CD4-positive, alpha-beta T cell treated with Interleukin-17A for 4 hours (primary cell): Measurements from ENCODE around the gene CLOCK.
"Not testable (repeated sequence)": the region's sequence is repeated elsewhere in the genome, so short reads cannot be mapped to it uniquely, and the experiment has no call there.

ENCODE experiments used
- DNase-seq: peaks from one replicate; pipeline ENCODE4 v3.0.0-alpha.2; 2020; ENCODE audit warnings: mixed read lengths

The CLOCK gene, protein sequence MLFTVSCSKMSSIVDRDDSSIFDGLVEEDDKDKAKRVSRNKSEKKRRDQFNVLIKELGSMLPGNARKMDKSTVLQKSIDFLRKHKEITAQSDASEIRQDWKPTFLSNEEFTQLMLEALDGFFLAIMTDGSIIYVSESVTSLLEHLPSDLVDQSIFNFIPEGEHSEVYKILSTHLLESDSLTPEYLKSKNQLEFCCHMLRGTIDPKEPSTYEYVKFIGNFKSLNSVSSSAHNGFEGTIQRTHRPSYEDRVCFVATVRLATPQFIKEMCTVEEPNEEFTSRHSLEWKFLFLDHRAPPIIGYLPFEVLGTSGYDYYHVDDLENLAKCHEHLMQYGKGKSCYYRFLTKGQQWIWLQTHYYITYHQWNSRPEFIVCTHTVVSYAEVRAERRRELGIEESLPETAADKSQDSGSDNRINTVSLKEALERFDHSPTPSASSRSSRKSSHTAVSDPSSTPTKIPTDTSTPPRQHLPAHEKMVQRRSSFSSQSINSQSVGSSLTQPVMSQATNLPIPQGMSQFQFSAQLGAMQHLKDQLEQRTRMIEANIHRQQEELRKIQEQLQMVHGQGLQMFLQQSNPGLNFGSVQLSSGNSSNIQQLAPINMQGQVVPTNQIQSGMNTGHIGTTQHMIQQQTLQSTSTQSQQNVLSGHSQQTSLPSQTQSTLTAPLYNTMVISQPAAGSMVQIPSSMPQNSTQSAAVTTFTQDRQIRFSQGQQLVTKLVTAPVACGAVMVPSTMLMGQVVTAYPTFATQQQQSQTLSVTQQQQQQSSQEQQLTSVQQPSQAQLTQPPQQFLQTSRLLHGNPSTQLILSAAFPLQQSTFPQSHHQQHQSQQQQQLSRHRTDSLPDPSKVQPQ

DNA sequence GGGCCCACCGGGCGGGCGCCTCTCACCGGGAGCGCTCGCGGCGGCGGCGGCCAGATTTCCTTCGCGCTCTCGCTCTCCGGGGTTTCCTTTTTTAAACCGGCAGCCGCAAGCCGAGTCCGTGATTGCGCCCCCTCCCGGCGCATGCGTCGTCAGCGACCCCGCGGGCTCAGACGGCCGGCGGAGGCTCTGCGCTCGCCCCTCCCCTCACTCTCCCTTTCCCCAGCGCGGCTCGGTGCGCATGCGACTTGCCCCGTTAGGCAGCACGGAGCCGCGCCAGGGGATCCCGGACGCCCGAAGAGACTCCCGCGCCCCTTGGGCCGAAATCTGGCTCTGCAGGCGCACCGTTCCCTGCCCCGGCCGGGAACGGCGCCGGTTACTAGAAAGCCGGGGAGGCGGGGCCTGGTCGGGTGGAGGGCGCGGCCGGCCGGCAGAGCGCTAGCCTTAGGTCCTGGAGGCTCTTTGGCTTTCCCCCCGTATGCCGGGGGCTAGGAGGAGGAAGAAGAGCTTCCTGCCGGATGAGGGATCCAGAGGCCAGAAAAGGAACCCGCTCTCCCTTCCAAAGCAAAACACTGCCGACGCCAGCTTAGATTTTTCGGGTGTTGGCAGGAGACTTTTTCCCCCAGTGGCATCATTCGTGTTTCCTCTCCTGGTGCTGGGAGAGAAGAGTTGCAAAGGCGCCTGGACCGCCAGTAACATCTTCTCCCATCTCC is at the start of gene CLOCK:
Gene CLOCK, minus strand, starts transcription at position 154 of the 710 bp plus-strand sequence. CDS start 64,124 bp downstream, outside the sequence.
- peak; percentile 91 for DNase-seq

DNA sequence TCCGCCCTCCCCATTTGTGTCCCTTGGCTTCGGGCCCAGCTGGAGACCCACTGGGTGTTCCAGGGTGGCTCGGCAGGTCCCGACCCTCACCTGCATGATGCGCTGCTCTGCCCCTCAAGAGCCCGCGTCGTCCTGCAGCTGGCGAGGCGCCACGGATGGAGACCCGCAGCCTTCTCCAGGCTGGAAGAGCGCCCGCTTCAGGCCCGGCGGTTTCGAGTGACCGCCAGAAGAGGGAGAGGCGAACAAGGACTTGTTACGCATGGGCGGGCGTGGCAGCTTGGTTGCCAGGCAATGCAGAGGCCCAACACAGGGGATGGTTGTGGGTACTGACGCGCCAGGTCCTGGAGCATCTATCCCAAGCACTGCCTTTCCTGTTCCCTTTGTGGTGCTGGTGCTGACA is 45.3 kb upstream of the CLOCK start, which contains the start of gene PDCL2:
Gene PDCL2, minus strand, starts transcription at position 232 of the 400 bp plus-strand sequence. Its CDS starts 136 bp downstream, at position 96.
- DNase-seq, result no peak

DNA sequence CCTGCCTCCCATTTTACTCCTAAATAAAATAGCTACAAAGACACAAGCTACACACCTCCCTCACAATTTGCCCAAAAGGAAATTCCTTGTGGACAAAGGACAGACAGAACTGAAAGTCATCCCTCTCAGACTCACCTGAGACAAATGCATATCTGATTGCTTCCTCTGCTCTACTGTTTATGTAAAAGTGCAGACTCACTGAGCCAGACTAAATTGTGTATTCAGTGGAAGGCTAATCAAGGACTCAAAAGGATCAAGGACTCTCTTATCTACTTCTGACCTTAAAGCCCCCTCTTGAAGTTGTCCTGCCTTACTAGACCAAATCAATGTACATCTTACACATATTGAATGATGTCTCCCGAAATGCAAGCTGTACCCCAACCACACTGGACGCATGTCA is 41.5 kb upstream of the CLOCK start:
- no peak for DNase-seq

DNA sequence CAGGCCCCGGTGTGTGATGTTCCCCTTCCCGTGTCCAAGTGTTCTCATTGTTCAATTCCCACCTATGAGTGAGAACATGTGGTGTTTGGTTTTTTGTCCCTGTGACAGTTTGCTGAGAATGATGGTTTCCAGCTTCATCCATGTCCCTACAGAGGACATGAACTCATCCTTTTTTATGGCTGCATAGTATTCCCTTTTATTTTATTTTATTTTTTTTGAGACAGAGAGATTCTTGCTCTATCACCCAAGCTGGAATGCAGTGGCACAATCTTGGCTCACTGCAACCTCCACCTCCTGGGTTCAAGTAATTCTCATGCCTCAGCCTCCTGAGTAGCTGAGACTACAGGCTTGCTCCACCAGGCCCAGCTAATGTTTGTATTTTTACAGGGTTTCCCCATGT is 36.1 kb upstream of the CLOCK start:
- DNase-seq, result not testable (repeated sequence)

DNA sequence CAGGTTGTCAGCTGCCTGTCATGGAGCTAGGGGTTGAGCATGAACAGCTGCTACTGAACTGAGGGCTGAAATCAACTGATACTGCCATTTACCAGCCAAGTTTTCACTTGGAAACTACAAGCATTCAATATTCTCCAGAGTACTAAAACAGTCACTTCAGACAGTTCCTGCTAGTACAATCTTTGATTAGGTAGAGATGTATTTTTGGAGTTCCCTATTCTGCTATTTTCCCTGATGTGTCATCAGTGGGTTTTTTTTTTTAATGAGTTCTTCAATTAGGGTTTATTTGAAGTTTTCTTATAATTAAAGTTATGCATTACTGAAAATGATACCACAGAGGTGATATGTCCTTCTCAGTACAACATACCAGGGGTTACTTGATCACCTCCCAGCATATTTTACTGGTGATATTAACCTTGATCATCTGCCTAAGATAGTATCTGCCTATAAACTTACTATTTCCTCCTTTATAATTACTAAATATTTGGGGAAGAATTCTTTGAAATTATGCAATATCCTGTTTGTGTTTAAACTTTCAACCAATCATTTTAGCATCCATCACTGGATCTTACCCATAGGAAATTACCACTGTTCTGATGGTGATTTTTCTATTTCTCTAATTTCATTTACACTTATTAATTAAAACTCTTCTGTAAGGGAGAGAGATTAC is 31.8 kb upstream of the CLOCK start:
- DNase-seq, result no peak

DNA sequence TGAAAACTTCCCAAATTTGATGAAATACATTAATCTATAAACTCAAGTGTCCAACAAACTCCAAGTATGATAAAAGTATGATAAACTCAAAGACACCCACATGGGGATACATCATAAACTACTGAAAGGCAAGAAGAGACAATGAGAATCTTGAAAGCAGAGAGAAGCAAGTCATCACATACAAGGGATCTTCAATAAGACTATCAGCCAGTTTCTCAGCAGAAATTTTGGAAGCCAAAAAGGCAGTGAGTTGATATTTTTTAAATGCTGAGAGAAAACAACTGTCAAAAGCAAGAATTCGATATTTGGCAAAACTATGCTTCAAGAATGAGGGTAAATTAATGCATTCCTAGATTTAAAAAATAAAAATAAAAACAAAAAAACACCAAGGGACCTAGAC is 28.8 kb upstream of the CLOCK start:
- DNase-seq, result no peak

DNA sequence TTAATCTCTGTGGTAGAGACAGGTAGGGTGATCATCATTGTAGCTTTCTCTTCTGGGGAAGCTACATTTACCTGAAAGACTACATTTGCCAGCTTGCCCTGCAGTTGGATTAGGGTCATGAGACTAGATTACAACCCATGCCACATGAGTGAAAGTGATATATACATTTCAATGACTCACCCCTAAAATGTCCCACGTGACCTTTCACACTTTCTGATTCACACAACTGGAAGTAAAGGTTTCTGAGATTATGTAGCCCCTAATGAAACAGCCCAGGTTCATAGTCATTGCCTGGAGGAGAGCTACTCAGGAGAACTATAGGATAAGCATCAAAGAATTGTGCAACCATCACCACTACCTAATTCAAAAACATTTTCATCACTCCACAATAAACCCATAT is 27.5 kb upstream of the CLOCK start:
- no peak for DNase-seq

DNA sequence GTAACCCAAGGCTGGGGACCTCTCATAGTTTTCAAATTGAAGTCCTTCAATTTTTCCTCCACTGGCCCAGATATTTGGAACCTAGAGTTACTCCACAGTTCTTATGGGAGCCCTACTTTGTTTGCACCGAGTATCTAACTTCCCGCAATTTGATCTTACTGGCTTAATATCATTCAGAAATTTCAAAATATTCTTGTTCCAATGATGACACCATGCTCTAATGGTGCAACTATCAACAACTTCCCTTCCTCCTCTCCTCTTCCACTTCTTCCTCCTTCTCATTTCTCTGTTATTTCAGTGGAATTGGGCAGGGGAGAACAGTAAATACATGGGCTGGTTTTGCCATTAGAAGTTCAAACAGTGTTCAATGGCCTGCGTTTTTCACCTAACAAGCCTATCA is 25.1 kb upstream of the CLOCK start:
- no peak for DNase-seq

DNA sequence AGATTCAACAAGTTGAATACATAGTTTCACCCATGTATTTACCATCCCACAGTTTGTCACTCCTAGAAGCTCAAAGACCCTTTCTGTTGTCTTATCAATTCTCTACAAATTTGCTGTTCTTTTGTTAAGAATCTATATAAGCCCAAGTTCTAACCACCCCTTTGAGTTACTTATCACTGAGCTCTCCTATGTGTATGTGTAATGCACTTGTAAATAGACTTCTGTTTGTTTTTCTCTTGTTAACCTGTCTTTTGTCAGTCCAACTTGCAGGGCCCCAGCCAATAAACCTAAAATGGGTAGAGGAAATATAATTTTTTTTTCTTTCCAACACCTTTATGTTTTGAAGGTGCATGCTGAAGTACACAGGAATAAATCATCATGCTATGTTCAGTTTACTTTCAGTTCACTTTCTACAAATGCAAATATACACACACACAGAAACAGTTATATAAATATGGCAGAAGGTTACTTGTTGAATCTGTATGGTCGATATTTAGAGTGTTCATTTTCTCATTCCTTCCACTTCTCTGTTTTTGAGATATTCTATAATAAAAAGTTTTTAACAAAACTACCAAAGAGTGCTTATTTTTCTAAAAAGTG is 22.3 kb upstream of the CLOCK start:
- DNase-seq, result no peak

DNA sequence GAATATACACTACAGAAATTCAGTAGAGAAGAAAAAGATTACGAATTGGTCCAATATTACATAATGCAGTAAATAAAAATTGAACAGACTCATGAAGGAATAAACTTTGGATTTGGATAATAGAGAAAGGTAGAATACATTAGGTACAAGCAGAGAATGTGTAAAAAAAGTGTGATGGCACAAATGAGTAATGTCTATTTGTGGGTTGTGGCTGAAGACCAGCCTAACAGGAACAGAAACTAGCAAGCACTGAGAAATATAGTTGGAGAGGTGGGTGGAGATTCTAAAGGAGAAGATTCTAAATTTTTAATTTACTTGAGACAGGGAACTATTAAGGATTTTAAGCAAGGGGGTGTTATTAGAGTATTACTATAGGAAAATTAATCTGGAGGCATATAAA is 15.2 kb upstream of the CLOCK start:
- DNase-seq, result no peak

DNA sequence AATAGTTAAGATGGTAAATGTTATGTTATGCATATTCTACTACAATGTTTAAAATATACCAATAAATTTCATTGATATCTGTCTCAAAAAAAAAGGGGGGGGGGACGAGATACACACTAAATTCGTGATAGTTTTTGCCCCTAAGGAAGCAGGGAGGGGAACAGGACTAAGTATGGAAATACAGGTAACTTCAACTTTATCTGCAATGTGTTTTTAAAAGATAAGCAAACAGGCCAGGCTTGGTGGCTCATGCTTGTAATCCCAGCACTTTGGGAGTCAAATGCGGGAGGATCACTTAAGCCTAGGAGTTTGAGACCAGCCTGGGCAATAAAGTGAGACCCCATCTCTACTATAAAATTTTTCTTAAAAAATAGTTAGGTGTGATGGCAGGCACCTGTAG is 13.4 kb upstream of the CLOCK start:
- no peak for DNase-seq

DNA sequence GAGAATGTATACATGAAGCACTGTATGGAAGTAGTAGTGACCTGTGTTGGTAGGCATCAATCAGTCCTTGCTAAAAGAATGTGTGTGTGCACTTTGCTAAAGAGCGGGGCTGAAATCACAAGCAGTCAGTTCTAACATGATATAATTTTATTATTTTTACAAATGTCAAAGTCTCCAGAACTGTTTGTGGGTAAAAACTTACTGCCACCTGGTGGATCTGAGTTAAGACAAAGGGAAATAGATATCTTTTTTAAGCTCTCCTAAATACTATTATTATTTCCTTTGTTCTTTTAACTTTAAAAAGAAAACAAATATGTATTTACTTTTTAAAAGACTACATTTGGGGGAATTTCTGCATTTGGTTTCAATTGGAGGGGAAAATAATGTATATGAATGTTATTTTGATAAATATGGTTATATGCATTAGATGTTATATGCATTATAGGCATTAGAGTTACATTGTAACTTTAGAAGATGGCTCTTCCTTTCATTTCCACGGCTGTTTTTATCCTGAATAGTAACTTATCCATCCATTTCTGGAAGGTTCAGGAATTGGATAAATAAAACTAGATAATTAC is 7.8 kb upstream of the CLOCK start:
- peak; percentile 5 for DNase-seq

DNA sequence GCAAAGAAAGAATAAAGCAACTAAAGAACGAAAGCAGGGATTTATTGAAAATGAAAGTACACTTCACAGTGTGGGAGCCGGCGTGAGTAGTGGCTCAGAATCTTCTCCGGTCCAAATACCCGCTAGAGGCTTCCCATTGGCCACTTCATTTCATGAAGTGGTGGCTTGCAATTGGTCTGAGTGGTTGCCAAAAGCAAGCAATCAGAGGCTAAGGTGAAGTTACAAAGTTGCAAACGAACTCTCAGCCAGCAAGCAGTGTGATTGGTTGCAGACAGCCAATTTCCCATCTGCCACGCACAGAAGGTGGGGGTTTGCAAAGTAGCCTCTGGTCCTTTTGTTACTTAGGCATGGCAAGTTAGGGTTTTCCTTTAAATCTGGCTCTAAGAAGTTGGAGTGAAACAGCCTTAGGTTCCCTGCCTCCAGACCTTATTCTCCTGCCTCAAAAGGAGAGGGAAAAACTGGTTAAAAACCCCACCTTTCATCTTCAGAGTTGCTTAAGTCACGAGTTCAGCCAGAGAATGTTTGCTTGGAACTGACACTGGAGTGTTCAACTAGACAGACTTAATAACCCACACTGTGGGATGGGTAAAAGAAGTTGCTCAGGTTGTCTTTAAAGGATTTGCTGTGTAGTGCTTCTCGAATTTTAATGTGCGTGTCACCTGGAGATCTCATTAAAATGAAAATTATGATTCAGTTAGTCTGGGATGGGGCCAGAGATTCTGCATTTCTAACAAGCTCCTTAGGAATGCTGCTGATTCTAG is 6.9 kb upstream of the CLOCK start:
- peak; percentile 18 for DNase-seq

DNA sequence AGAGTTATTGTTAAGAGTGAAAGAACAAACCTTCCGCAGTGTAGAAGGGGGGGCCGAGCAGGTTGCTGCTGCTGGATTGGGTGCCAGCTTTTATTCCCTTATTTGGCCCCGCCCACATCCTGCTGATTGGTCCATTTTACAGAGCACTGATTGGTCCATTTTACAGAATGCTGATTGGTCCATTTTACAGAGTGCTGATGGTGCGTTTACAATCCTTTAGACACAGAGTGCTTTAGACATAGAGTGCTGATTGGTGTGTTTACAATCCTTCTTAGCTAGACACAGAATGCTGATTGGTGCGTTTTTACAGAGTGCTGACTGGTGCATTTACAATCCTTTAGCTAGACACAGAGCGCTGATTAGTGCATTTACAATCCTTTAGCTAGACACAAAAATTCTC is 5.3 kb upstream of the CLOCK start:
- DNase-seq, result not testable (repeated sequence)

DNA sequence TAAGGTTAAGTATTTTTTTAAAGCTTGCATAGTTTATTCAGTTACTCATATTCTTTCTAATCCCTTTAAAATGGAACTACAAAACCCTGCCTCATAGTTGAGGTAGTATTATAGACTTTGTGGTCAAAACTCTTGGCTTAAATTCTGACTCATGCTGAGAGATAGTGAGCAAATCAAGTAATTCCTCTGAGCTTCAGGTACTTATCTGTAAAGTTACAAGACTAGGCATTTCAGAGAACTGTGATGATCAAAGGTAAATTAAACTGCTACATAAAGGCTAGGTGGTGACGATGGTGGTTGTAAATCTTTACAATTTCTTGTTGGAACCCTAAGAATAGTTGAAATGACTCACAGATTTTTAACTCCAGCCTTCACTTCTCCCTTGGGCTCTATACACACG is 3.2 kb upstream of the CLOCK start:
- DNase-seq, result no peak

DNA sequence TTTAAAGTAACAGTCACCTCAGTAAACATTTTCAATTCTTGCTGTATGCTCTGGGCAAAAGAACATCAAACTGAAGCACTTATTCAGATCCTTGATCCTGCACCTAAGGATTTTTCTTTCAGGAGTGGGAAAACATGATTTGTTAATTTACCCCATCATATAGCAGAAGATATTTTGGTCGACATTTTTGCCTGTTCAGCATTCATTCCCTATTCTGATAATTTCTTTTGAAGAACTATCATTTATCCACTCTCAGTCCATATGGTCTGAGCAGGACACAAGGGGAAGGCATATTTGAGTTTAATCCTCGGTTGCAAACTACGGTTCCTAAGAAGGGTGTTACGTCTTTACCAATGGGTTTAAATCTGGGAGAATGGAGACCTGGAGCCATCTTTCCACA is 1.2 kb upstream of the CLOCK start:
- no peak for DNase-seq

DNA sequence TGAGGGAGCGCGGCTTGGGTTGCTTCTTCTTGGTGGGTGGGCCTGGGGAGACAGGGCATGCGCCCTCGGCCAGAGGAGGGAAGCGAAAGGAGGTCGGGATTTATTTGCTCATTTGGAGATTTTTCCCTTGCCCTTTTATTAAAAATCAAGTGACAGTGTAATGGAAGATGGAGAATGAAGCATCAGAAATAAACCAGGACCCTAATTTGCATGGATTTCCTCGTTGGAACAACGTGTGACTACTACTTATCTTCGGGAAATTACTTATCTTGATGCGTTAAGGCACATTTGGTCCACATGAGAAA is 709 bp upstream of the CLOCK start:
- no peak for DNase-seq

DNA sequence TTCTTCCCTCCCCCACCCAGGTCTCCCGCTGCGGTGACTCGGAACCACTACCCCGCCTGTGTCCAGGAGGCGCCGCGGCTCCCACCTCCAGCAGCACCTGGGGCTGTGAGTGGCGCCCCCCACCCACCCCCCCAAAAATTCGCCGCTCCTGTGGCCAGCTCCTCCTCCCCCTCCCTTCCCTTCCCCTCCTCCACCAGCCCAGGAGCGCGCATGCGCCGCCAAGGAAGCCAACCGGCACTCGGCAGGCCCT is 278 bp downstream of the CLOCK start:
- no peak for DNase-seq

DNA sequence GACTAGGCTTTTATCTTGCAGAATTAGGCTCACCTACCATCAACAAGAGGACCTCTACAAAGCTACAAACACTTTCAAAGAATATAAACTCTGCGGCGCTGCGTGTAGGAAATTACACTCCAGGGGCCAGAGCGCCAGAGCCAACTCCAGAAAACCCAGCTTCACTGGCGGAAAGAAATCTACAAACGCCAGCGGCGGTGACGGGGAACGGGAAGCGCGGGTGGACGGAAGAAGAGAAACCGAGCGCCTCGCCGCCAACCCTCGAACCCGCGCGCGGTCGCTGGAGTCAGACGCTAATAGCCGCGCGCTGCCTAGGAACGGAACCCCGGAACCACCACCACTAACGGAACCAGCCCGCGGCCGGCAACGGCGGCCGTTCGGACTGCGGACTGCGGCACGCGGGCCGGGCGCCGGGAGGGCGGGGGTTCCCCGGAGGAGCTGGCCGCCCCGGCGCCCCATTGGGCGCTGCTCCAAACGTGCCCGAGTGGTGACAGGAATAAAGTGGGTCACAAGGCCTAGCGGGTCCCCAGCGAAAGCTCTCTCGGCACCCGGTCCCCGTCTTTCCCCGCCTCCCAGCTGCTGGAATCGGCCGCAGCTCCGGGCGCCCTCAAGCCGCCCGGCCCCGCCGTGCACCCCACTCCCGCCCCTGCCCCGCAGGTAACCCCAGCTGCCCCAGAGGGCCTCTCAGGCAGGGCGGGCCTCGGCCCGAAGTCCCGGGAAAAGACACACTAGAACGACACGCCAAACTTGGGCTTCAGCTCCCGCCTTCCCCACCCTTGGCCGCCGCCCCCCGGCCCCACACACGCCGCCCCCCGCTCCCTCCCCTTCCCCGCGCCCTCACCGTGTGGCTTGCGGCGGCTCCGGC is 836 bp downstream of the CLOCK start:
- DNase-seq, result peak; percentile 63

DNA sequence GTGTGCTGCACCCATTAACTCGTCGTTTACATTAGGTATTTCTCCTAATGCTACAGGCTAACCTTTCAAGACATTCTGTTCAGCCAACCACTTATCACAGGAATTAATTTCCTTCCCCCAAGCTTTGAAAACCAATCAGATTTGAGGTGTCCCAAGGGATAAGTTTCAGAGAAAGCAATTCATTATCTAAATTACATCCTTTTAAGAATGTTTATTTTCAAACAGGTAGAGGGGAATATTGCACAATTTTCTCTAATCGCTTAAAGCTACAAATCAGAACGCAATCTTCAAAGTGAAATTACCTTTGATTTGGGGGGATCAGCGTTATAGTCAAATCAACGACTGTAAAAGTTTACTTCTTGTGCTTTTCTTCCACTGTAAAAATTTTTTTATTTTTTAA is 1.6 kb downstream of the CLOCK start:
- DNase-seq, result no peak

DNA sequence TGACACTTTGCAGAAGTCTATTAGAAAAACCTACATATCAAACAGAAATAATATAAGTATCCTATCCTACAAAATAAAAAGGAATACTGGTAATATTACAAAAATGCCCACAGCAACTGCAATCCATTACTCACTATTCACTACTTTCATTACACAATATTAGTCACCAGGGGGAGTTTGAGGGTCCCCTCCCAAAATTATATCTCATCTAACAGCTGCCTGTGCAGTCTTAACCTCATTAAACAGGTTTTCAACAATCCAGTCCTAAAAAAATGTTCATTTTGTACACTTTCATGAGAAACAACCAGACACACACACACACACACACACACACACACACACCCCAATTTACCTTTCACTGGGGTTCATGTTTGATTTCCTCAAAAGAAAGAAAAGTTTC is 2.9 kb downstream of the CLOCK start:
- DNase-seq, result no peak
